HG03108 (cell line): ENCODE results near the gene HLA-DQB1.
A peak's percentile ranks its signal among the peaks of the same experiment; 100 is the strongest.
"Not testable (repeated sequence)": the region's sequence is repeated elsewhere in the genome, so short reads cannot be mapped to it uniquely, and the experiment has no call there.

Experiments used
- ATAC-seq: cut with Tn5 transposase; IDR thresholded peaks from one replicate; pipeline ENCODE4 v1.9.1; 2021; ENCODE audit warnings: moderate library complexity; ENCODE audit not compliant: unreplicated experiment

The HLA-DQB1 gene

GRCh38 chr6:32666420-32667300 lies at the start of gene HLA-DQB1:
Gene HLA-DQB1 (minus strand): TSS chr6:32666657. CDS start chr6:32666607, 50 bp downstream.
- peak; percentile 55 for ATAC-seq

DNA sequence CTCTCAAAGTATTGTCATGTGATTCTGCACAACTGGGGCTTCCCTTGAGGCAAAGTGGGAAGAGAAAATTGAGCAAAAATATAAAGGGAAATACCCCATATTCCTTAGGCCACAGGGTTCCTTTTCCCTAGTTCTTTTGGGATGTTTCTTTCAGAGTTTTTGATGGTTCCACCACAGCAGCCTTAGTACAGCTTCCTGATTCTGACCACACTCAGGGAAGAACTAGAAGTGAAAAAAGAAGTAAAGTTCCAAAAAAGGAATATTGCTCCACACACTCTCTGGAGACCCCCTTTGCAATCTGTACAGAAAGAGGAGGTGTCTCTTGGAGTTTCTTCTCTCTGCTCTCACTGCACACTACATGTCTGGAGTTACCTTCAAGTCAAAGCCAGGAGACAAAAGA lies 46.8 kb upstream of the HLA-DQB1 start:
- no peak for ATAC-seq

- ATAC-seq = no peak
Measured at GRCh38 chr6:32709625-32710024, 43.2 kb upstream of the HLA-DQB1 start.

DNA sequence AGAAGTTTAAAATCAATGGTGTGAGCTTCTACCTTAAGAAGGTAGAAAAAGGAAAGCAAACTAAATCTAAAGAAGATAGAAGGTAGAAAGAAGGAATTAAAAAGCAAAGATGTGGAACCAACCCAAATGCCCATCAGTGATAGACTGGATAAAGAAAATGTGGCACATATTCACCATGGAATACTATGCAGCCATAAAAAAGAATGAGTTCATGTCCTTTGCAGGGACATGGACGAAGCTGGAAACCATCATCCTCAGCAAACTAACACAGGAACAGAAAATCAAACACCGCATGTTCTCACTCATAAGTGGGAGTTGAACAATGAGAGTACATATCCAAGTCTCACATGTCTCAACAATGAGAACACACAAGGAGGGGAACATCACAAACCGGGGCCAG lies 38.7 kb upstream of the HLA-DQB1 start:
- not testable (repeated sequence) for ATAC-seq

- ATAC-seq = no peak
Measured at GRCh38 chr6:32703347-32703746, 36.9 kb upstream of the HLA-DQB1 start.

DNA sequence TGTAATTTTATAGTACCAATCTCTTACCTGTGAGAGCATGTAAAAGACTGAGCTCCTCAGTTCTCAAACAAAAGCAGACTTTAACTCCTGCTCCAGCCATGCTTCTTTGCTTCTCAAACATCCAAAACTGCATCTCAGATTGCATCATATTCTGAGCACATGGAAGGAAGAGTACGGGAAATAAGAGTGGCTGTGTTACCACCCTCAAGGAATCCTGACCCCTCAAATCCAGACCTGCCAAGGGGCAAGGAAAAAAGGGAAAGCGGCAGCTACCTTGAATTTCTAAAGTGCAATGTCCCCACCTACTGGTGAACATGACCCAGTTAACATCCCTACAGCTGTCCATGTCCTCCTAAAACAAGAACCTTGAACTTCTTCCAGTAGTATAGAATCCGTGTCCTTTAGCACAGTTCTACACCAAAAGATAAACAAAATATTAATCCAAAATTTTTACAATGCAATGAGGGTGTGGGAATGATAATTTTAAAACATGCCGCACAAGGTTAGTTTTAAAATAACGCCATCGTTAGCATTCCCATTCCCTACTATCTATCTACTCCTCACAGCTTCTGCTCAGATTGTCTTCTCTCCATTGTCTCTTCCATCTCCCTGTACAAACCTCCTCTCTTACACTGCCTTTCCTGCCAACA lies 34.1 kb upstream of the HLA-DQB1 start:
- no peak for ATAC-seq

- no peak for ATAC-seq
Measured at GRCh38 chr6:32697031-32697430, 30.6 kb upstream of the HLA-DQB1 start.

DNA sequence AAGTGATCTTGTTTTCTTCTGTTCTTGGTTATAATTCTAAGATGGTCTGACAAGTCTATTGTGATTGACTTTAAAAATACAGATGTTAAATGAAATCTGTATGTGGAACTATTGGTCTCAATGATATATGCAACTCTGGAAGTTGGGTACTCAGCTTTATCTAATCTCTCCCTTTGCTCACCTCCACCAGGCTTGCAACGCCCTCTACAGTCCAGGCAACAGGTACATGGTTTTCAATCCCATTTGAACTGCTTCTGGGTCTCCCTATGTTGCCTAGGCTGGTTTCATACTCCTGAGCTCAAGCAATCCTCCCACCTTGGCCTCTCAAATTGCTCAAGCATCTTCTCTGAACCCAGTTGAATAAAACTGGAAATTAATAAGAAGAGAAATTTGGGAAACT lies 25.6 kb upstream of the HLA-DQB1 start:
- no peak for ATAC-seq

GRCh38 chr6:32689531-32690501 lies 23.4 kb upstream of the HLA-DQB1 start:
- ATAC-seq = no peak

- peak; percentile 76 for ATAC-seq
Measured at GRCh38 chr6:32685603-32686002, 19.1 kb upstream of the HLA-DQB1 start.

GRCh38 chr6:32684246-32684645 lies 17.8 kb upstream of the HLA-DQB1 start:
- no peak for ATAC-seq

DNA sequence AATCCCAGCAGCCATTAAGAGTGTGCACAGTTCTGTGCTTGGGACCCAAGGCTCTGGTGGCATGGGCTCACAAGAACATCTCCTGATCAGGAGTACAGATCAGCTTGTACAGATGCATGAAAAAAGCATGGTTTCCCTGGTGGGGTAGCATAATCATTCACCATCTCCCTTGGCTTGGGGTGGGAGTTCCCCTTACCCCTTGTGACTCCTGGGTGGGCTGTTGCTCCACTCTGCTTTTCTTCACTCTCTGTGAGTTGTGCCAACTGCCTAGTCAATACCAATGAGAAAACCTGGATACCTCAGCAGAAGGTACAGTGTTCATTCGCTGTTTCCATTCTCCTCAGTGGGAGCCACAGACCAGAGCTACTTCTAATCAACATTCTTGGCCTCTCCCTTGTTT lies 13.6 kb upstream of the HLA-DQB1 start:
- no peak for ATAC-seq

DNA sequence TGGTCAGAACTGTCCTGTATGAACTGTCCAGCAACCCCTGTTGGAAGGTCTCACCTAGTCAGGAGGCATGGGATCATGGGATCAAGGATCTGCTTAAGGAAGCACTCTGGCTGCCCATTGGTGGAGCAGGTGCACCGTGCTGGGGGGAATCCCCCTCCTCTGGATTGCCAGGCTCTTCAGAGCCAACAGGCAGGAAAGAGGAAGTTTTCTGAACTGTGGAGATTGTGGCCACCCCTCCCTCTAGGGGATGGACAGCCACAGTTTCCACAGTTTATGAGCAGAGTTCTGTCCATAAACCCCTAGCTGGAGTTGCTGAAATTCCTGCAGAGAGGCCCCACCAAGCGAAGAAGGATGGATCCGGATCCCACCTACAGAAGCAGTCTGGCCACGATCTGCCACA lies 13.0 kb upstream of the HLA-DQB1 start:
- ATAC-seq = no peak

- ATAC-seq = not testable (repeated sequence)
Measured at GRCh38 chr6:32674123-32674522, 7.7 kb upstream of the HLA-DQB1 start.

- ATAC-seq = not testable (repeated sequence)
Measured at GRCh38 chr6:32671908-32672307, 5.5 kb upstream of the HLA-DQB1 start.

DNA sequence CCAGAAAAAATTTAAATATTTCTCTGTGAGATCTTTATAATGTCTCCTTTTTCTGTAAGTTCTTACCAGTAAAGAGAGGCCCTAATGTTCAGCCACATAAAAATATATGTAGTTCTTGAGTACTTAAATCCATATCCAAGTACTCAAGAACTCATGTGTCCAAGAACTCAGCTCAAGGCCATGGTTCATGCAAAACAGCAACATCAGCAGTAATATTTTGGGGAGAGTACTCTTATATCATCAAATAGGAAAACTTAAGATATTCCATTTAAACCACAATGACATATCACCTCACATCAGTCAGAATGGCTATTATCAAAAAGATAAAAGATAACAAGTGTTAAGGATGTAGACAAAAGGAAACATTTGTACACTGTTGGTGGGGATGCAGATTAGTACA lies 3.4 kb upstream of the HLA-DQB1 start:
- no peak for ATAC-seq

GRCh38 chr6:32669240-32669639 lies 2.8 kb upstream of the HLA-DQB1 start:
- ATAC-seq = no peak

DNA sequence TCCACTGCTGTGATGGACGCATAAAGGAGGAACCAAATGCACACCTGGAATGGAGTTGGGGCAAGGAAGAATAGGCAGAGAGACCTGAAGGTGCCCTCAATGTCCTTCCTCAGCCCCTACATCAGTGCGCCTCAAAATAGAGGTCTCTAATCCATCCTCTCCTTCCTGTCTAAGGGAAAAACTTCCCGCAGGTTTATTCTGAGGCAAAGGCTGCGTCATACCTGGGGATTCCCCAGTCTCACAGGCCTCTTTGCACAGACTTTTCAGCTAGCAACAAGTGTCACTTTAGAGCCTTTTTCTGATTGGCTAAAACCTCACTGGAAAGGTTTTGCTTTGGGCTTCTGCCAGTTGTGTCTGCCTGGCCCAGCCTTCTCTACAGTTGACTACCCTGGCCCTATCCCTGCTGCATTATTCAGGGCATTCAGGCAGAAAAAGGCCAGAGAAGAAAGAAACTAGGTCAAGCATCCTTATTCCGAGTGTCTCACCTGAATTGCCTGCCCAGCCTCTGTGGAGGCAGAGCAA lies 1.8 kb upstream of the HLA-DQB1 start:
- peak; percentile 75 for ATAC-seq

DNA sequence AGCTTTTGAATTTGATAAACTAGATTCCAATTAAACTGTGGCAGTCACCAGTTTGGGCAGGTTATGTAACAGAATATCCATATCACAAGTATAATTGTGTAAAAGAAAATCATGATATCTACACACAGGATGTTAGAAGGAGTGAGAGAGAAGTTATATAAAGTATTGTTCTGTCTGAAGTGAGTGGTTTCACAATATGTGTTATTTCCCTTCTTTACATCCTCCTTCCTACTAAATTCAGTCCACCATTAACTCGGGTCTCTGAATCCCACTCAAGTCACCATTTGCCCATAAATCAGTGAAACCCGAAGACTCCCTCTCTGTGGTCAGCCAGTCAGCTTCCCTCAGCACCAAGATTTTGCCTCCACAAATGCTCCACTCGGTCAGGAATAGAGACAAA lies 796 bp downstream of the HLA-DQB1 start:
- ATAC-seq = no peak

DNA sequence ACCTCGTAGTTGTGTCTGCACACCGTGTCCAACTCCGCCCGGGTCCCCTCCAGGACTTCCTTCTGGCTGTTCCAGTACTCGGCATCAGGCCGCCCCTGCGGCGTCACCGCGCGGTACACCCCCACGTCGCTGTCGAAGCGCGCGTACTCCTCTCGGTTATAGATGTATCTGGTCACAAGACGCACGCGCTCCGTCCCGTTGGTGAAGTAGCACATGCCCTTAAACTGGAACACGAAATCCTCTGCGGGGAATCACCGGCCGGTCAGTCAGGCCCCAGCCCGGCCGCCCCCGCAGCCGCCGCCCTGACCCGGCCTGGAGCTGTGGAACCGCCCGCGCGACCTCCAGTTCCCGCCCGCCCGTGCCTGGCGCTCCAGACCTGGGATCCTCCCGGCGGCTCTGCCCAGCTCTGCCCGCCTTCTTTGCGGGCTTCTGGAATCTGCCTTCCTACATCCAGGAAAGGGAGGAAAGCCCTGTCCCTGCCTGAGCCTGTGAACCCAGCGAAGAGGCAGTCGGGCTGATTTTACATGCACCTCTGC lies 1.6 kb downstream of the HLA-DQB1 start:
- ATAC-seq = no peak

DNA sequence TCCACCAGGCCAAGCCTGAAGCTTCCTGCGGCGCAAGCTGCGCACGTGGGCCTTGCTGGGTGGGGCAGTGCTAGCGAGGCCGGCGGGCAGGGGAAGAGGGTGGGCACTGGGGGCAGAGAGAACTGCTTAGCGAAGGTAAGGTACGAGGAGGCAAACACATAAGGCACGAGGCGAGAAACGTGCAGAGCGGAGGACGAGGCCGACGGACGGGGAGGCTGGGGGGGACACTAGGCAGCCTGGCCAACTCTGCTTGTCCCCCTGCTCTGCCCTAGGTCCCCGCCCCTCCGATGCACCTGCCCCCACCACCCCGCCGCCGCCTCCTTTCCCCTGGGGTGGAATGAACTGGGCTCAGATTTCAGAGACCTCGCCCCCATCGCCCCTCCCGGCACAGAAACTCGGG lies 2.1 kb downstream of the HLA-DQB1 start:
- ATAC-seq = no peak
